IMR-90 (cell line): ENCODE measurements around the gene RNF138. TPM values are rescaled to one million over a fixed set of nuclear protein-coding genes. Genes with fewer than 3 reads are reported as not detected.

Experiments used
- ATAC-seq: fragments of 200-7000 bp; cut with Tn5 transposase; 2 replicates; pipeline ENCODE4 v1.9.1; 2020; ENCODE audit warnings: low read depth, mild to moderate bottlenecking, moderate library complexity
- BruUV-seq: library from RNA; stranded (reverse); fragments of 400-500 nt; replicated peaks from 2 replicates; lab custom pipeline; 2021; lab: Mats Ljungman, UMichigan
- CTCF ChIA-PET: fragments of 300-600 bp; formaldehyde crosslinking; extraction: SDS; loops from one replicate; lab custom pipeline; 2021; ENCODE audit warnings: antibody characterized with exemption; lab: Yijun Ruan, JAX
- POLR2A ChIA-PET: fragments of 300-600 bp; sonication (Branson Sonifier 250); formaldehyde crosslinking; loops from one replicate; lab custom pipeline; 2022; ENCODE audit warnings: antibody characterized with exemption; ENCODE audit not compliant: unreplicated experiment; lab: Charles Lee
- DNase-seq: peaks from one replicate; pipeline ENCODE4 v3.0.0; 2013
- H2AFZ ChIP-seq: replicated peaks from 2 replicates; pipeline ENCODE3; 2013; ENCODE audit warnings: low read length, mild to moderate bottlenecking; ENCODE audit not compliant: poor library complexity
- H2AK5ac ChIP-seq: 2 replicates; pipeline ENCODE4 v1.6.1; 2013; ENCODE audit warnings: low read depth, low read length, inconsistent platforms
- H2AK9ac ChIP-seq: replicated peaks from 2 replicates; pipeline ENCODE3; 2013; ENCODE audit warnings: mild to moderate bottlenecking, low read depth, low read length, moderate library complexity; ENCODE audit not compliant: poor library complexity
- H2BK120ac ChIP-seq: 2 replicates; pipeline ENCODE4 v1.6.1; 2013; ENCODE audit warnings: low read depth, low read length, inconsistent platforms
- H2BK15ac ChIP-seq: 3 replicates; pipeline ENCODE4 v1.6.1; 2013; ENCODE audit warnings: low read depth, low read length, inconsistent platforms
- H2BK20ac ChIP-seq: 2 replicates; pipeline ENCODE4 v1.6.1; 2013; ENCODE audit warnings: low read depth, mild to moderate bottlenecking, inconsistent platforms, low read length, moderate library complexity
- H2BK5ac ChIP-seq: 2 replicates; pipeline ENCODE4 v1.6.1; 2013; ENCODE audit warnings: mild to moderate bottlenecking, low read depth, low read length, inconsistent platforms; ENCODE audit not compliant: poor library complexity, severe bottlenecking
- H3K14ac ChIP-seq: replicated peaks from 2 replicates; pipeline ENCODE4 v1.6.1; 2013; ENCODE audit warnings: low read depth, low read length, inconsistent platforms
- H3K18ac ChIP-seq: 2 replicates; pipeline ENCODE4 v1.6.1; 2013; ENCODE audit warnings: low read depth, low read length, control low read depth
- H3K23ac ChIP-seq: 2 replicates; pipeline ENCODE4 v1.6.1; 2013; ENCODE audit warnings: low read depth, low read length, inconsistent platforms
- H3K27ac ChIP-seq: 2 replicates; pipeline ENCODE4 v1.5.1; 2013; ENCODE audit warnings: mild to moderate bottlenecking, control low read depth, low read length; ENCODE audit not compliant: insufficient read depth
- H3K27me3 ChIP-seq: 2 replicates; pipeline ENCODE4 v1.6.1; 2013; ENCODE audit warnings: low read length; ENCODE audit not compliant: control insufficient read depth, insufficient read depth
- H3K36me3 ChIP-seq: 2 replicates; pipeline ENCODE4 v1.6.1; 2013; ENCODE audit warnings: low read length, mixed read lengths; ENCODE audit not compliant: control insufficient read depth, insufficient read depth
- H3K4ac ChIP-seq: 2 replicates; pipeline ENCODE4 v1.6.1; 2013; ENCODE audit warnings: low read depth, low read length, inconsistent platforms
- H3K4me1 ChIP-seq: 2 replicates; pipeline ENCODE4 v1.6.1; 2013; ENCODE audit warnings: low read length, mixed read lengths; ENCODE audit not compliant: control insufficient read depth, insufficient read depth
- H3K4me2 ChIP-seq: 2 replicates; pipeline ENCODE4 v1.6.1; 2013; ENCODE audit warnings: low read depth, mild to moderate bottlenecking, control low read depth, low read length, moderate library complexity
- H3K4me3 ChIP-seq: 2 replicates; pipeline ENCODE4 v1.5.1; 2013; ENCODE audit warnings: low read depth, mild to moderate bottlenecking, control low read depth, low read length, moderate library complexity; ENCODE audit not compliant: insufficient read depth
- H3K56ac ChIP-seq: 2 replicates; pipeline ENCODE4 v1.6.1; 2013; ENCODE audit warnings: low read length, inconsistent platforms; ENCODE audit not compliant: insufficient read depth; ENCODE audit errors: extremely low read depth
- H3K79me1 ChIP-seq, 2 experiments: 2 replicates each; pipeline ENCODE4 v1.6.1; 2013; ENCODE audit warnings: low read length in 2 of 2, inconsistent platforms in 1 of 2, low read depth in 1 of 2
- H3K9ac ChIP-seq: 2 replicates; pipeline ENCODE4 v1.6.1; 2013; ENCODE audit warnings: low read depth, low read length, control low read depth
- H3K9me1 ChIP-seq: 2 replicates; pipeline ENCODE4 v1.6.1; 2013; ENCODE audit warnings: low read length, inconsistent platforms; ENCODE audit not compliant: insufficient read depth
- H3K9me3 ChIP-seq: 2 replicates; pipeline ENCODE4 v1.6.1; 2013; ENCODE audit warnings: low read length; ENCODE audit not compliant: control insufficient read depth, insufficient read depth
- H4K20me1 ChIP-seq: 2 replicates; pipeline ENCODE4 v1.6.1; 2013; ENCODE audit warnings: low read length, inconsistent platforms; ENCODE audit not compliant: insufficient read depth
- H4K5ac ChIP-seq: 2 replicates; pipeline ENCODE4 v1.6.1; 2013; ENCODE audit warnings: mild to moderate bottlenecking, low read depth, low read length, control low read depth
- H4K8ac ChIP-seq, 2 experiments: 2 replicates each; pipeline ENCODE4 v1.6.1; 2013; ENCODE audit warnings: low read depth in 2 of 2, low read length in 2 of 2, control low read depth in 1 of 2, inconsistent platforms in 1 of 2
- H4K91ac ChIP-seq: 2 replicates; pipeline ENCODE4 v1.6.1; 2013; ENCODE audit warnings: low read depth, low read length, inconsistent platforms; ENCODE audit not compliant: insufficient read depth
- RFX5 ChIP-seq: IDR thresholded peaks from 2 replicates; pipeline ENCODE4 v1.8.0; 2012; ENCODE audit warnings: low read depth, mild to moderate bottlenecking, low read length, moderate library complexity
- WGBS, 2 experiments: methylation state at CpG; one replicate each; pipeline versions ENCODE4 v1.1.5 to v1.1.7; 2013; ENCODE audit warnings: missing lambda C conversion rate in 2 of 2; ENCODE audit not compliant: insufficient read length in 1 of 2; ENCODE audit errors: extremely low coverage in 2 of 2; 5-methylcytosine and 5-hydroxymethylcytosine counted together
- dilution Hi-C: fragments of 300-500 bp; cut with HindIII; formaldehyde crosslinking; loops from one replicate; pipeline ENCODE4 v1.14.3; 2018; ENCODE audit warnings: low sequenced_read_pairs; ENCODE audit not compliant: unreplicated experiment
- in situ Hi-C: fragments of 300-500 bp; cut with MboI; formaldehyde crosslinking; loops from 3 replicates; pipeline ENCODE4 v1.14.3; 2019; ENCODE audit warnings: low sequenced_read_pairs, inconsistent platforms, mixed read lengths
- intact Hi-C: fragments of 100-400 bp; cut with micrococcal nuclease; formaldehyde crosslinking; loops from 2 replicates; pipeline ENCODE4 v1.10.0; 2022
- polyA plus RNA-seq, 3 experiments: library from polyadenylated mRNA; depleted of rRNA; stranded (reverse); fragments of >200 nt; gene quantifications; 2 replicates each; pipeline ENCODE4 v1.2.3, GENCODE V29; 2012; ENCODE audit warnings: low replicate concordance in 1 of 3
- total RNA-seq: library from RNA; depleted of rRNA; stranded (reverse); fragments of >200 nt; gene quantifications from 2 replicates; pipeline ENCODE4 v1.2.3, GENCODE V29; 2012

The RNF138 gene
- total and polyA plus RNA-seq, 2 of the 4 experiments (the other 2 are of a cell fraction), result 18.1 to 36.0 TPM

GRCh38 chr18:32093523-32093922, 1.8 kb downstream of the RNF138 start:
- Histone ChIP-seq H3K36me3 (peaks cover 2% of the 10 kb centered on the region; the same call in 1 of the 2 replicates), H2AFZ (peak overlapping the region; percentile 98), H2BK120ac (no peak overlapping the region), H3K9me1 (peaks cover 2% of the 10 kb centered on the region; the same call in 1 of the 2 replicates), H3K9ac (peak overlapping the region; percentile 95), H3K79me1 (peaks cover 0 to 23% of the 10 kb centered on the region in 2 experiments; a peak in 3 of 4 replicates), H3K56ac (peak overlapping the region; percentile 77), H3K23ac (peak overlapping the region; percentile 86), H2AK9ac (peak overlapping the region; percentile 52), H2BK5ac (peak overlapping the region; percentile 4), H3K18ac (no peak overlapping the region), H3K4me1 (no peaks in the 10 kb centered on the region), H4K91ac (no peak overlapping the region), H3K27me3 (no peaks in the 10 kb centered on the region), H2AK5ac (no peak overlapping the region), H4K5ac (no peak overlapping the region), H3K4me2 (peak overlapping the region; percentile 77), H2BK20ac (no peak overlapping the region), H2BK15ac (no peak overlapping the region), H3K4ac (peak overlapping the region; percentile 45), H3K4me3 (peak overlapping the region; percentile 100), H4K20me1 (peaks cover 10% of the 10 kb centered on the region), H4K8ac (no peak overlapping the region; a peak in 1 of 4 replicates), H3K27ac (peak overlapping the region; percentile 16; the same call in 1 of the 2 replicates), H3K9me3 (no peaks in the 10 kb centered on the region), H3K14ac (peak overlapping the region; percentile 77; the same call in 1 of the 2 replicates)
- no TSS peak for BruUV-seq
- no peak for TF ChIP-seq RFX5
- dilution Hi-C loops (no loop called here), in situ Hi-C loops (no loop called here), intact Hi-C loops (loop anchor here (2.0 to 10.0 kb wide), 3 partner anchors 65 to 291 kb away; partner anchors contain the start of gene TRAPPC8)
- ChIA-PET POLR2A (no interaction called here), CTCF (no interaction called here)
- WGBS, 2 experiments, result no CpG with 5 or more reads among the region's 7 CpGs
- ATAC-seq (no peak), DNase-seq (peak; percentile 4)
